ENCODE data around the gene UBA5.
A peak's percentile ranks its signal among the peaks of the same experiment; 100 is the strongest.
"Not testable (repeated sequence)": the region's sequence is repeated elsewhere in the genome, so short reads cannot be mapped to it uniquely, and the experiment has no call there.

UBA5 gene

GRCh38 chr3:132660052-132660810 lies at the start of gene UBA5:
Gene UBA5, plus strand, starts transcription at chr3:132660329. Its CDS starts 209 bp downstream, at chr3:132660538.
- peak in 1 of 2 experiments; percentile 39 for DNase-seq

GRCh38 chr3:132615301-132615700 lies 44.8 kb upstream of the UBA5 start:
- not testable (repeated sequence) for DNase-seq

- no peak for DNase-seq
Observed at GRCh38 chr3:132615881-132616280, 44.2 kb upstream of the UBA5 start.

- DNase-seq, result no peak
Observed at GRCh38 chr3:132616780-132617179, 43.3 kb upstream of the UBA5 start.

GRCh38 chr3:132622148-132622547 lies 38.0 kb upstream of the UBA5 start:
- no peak for DNase-seq

GRCh38 chr3:132622761-132623160 lies 37.4 kb upstream of the UBA5 start:
- DNase-seq, result no peak

- no peak for DNase-seq
Observed at GRCh38 chr3:132623646-132624045, 36.5 kb upstream of the UBA5 start.

GRCh38 chr3:132624790-132625189 lies 35.3 kb upstream of the UBA5 start:
- no peak for DNase-seq

- no peak for DNase-seq
Observed at GRCh38 chr3:132625613-132626012, 34.5 kb upstream of the UBA5 start.

- DNase-seq, result no peak
Observed at GRCh38 chr3:132626955-132627354, 33.2 kb upstream of the UBA5 start.

- no peak for DNase-seq
Observed at GRCh38 chr3:132628157-132628556, 32.0 kb upstream of the UBA5 start.

- no peak for DNase-seq
Observed at GRCh38 chr3:132629928-132630327, 30.2 kb upstream of the UBA5 start.

- DNase-seq, result no peak
Observed at GRCh38 chr3:132630612-132631011, 29.5 kb upstream of the UBA5 start.

GRCh38 chr3:132635052-132635451 lies 25.1 kb upstream of the UBA5 start:
- no peak for DNase-seq

- DNase-seq, result no peak
Observed at GRCh38 chr3:132637590-132637989, 22.5 kb upstream of the UBA5 start.

- no peak for DNase-seq
Observed at GRCh38 chr3:132638706-132639105, 21.4 kb upstream of the UBA5 start.

GRCh38 chr3:132641427-132641826 lies 18.7 kb upstream of the UBA5 start:
- DNase-seq, result not testable (repeated sequence)

- DNase-seq, result peak in 1 of 2 experiments; percentile 16
Observed at GRCh38 chr3:132641837-132642538, 18.1 kb upstream of the UBA5 start.

- DNase-seq, result no peak
Observed at GRCh38 chr3:132642539-132642847, 17.6 kb upstream of the UBA5 start.

GRCh38 chr3:132643366-132643765 lies 16.8 kb upstream of the UBA5 start:
- DNase-seq, result no peak

GRCh38 chr3:132645058-132645457 lies 15.1 kb upstream of the UBA5 start:
- DNase-seq, result no peak

GRCh38 chr3:132650153-132650552 lies 10.0 kb upstream of the UBA5 start:
- no peak for DNase-seq

- DNase-seq, result no peak
Observed at GRCh38 chr3:132652640-132653270, 7.4 kb upstream of the UBA5 start.

- DNase-seq, result peak; percentile 63 to 74
Observed at GRCh38 chr3:132654190-132654589, 5.9 kb upstream of the UBA5 start.
